AG08395 (cell line): Measurements from ENCODE around the gene PHF2.
A peak's percentile ranks its signal among the peaks of the same experiment; 100 is the strongest.

Experiments
- DNase-seq: peaks from one replicate; pipeline ENCODE4 v3.0.0; 2012; ENCODE audit warnings: mixed read lengths, low spot score

The PHF2 gene

DNA sequence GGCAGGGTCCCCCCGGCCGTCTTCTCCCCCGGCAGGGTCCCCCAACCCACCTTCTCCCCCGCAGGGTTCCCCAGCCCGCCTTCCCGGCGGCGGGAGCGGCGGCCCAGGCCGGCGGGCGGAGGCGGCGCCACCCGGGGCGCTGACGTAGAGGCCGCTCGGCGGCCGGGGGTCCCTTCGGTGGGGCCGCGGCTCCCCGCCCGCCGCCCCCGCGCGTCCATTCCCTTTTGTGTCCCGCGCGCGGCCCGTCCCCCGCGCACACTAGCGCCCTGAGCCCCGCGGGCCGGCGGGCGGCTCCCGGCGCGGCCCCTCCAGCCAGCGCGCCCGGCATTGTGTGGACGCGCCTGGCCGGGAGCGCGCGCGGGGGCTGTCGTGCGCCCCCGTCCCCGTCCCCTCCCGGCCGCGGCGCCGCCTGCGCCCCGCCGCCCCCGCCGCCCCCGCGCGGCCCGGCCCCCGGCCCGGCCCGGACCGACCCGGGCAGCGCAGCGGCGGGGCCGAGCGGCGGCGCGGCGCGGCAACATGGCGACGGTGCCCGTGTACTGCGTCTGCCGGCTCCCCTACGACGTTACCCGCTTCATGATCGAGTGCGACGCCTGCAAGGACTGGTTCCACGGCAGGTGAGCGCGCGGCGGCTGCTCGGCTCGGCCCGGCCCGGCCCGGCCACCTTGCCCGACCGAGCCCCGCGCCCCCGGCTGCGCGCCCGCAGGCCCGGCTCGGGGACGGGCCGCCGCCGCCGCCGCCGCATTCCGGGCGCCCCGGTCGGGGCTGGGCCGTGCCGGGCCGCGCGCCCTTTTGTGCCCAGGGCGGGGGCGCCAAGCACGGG lies at the start of gene PHF2:
PHF2 (plus strand) TSS at position 327 of the 820 bp plus-strand sequence; CDS start at position 517, 190 bp downstream.
- DNase-seq: peak; percentile 52

DNA sequence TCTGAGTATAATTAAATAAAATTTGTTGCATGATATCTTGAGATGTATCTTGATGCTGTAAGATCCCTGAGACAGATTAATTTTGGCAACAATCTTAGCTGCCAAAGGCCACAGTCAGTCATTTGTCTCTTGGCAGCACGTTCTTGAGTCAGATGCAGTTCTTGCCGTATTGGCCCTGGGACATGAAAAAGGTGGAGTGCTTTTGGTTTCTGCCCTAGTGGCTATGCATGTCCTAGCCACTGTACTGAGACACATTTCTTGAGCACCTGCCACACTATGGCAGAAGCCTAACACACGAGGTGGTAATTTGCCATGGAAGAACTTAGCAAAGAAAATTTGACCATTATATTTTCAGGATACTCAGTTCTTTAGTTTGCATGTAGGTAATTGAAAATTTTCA lies 45.0 kb upstream of the PHF2 start:
- DNase-seq: no peak

DNA sequence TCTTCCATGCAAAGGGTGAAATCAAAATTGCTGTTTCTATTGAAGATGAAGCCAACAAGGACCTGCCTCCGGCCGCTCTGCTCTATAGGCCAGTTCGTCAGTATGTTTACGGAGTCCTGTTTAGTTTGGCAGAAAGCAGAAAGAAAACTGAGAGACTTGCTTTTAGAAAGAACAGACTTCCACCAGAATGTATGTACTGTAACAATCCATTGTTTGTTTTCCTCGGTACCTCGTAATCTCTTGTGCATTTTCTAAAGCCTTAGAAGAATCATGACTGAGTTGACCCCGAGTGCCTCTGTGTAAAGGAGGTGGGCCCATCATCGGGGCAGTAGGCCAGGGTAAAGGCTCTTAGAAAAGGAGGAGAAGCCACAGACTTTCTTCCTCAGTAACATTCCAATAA lies 44.2 kb upstream of the PHF2 start:
- no peak for DNase-seq

DNA sequence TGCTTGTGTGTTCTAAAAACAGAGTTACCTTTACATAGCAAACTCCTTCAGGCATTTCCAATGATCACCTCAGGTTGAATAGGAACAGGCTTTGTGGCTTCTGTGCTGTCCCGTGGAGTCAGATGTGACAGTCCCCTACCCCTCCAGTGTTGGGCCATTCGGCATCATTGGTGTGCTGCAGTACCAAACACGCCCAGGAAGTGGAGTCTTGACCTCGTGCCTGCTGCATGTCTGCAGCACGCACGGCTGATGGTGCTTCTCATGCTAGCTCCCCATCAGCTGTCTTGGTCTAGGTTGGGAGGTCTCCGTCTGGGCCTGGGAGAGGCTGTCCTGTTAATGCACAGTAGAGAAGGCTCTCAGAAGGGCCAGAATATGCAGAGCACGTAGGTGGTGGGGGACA lies 42.5 kb upstream of the PHF2 start:
- no peak for DNase-seq

DNA sequence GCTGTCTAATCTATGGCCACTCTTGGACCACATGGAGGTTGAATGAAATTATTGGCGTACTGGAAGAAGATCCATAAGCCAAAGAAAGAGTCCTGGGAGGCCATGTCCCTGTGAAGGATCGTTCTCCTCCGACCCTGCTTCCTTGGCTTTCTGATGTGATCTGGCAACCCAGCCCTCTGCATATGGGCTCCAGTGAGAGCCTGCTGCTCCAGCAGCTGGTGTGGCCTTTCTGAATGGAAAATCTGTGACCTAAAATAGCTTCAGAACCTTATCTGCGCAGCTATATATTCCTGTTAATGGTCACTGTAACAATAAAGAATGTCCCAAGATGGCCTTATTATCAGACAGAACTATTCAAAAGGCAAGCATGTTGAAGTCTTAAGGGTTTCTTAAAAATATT lies 40.2 kb upstream of the PHF2 start:
- no peak for DNase-seq

DNA sequence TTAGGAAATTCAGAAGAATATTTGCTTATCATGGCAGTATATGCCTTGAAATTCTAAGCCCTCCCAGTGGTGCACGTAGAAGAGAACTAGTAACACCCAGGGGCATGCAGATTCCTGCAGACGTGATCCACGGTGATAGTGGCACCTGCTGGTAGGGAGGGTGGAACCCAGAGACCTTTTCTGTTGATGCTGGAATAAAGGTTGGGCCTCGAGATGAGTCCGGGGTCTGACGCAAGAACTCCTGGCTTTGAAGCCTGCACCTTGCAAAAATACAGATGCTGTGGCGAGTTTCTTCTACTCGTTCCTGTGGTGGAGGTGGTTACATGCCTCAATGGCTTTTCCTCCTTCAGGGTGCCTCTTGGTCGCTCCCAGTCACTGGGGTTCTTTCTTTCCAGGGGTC lies 39.5 kb upstream of the PHF2 start:
- DNase-seq: no peak

DNA sequence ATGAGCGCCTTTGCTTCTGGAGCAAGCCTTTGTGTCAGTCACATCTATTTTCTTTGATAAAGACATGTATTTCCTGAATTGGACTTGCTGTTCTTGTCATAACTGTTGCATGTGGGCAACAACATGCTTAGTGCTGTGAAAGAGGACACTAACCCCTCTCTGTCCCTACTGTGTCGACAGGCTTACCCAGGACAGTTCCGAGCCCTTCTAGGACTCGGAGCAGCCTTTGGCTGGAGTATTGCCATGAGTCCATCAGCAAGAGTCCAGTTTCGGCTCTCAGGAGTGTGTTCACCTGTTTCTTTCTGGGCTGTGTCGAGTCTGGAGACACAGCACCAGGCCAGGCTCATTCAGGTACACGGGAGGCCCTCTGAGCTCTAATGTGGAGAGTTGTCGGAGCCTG lies 36.1 kb upstream of the PHF2 start:
- DNase-seq: no peak

DNA sequence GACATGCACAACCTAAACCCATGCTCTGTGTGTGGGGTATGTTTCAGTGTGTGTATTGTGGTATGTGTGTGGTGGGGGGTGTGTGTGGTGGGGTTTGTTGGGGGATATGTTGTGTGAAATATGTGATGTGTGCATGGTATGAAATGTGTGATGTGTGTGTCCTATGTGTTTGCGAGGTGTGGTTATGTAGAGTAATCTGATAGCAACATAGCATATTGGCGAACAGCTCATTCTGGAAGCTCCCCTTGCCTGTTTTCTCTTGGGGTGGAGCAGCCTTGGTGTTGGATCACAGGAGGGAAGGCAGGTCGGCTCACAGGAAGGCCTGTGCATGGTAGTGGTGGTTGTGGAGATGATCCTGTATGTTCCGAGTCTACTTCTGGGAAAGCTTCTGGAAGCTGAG lies 35.4 kb upstream of the PHF2 start:
- no peak for DNase-seq

DNA sequence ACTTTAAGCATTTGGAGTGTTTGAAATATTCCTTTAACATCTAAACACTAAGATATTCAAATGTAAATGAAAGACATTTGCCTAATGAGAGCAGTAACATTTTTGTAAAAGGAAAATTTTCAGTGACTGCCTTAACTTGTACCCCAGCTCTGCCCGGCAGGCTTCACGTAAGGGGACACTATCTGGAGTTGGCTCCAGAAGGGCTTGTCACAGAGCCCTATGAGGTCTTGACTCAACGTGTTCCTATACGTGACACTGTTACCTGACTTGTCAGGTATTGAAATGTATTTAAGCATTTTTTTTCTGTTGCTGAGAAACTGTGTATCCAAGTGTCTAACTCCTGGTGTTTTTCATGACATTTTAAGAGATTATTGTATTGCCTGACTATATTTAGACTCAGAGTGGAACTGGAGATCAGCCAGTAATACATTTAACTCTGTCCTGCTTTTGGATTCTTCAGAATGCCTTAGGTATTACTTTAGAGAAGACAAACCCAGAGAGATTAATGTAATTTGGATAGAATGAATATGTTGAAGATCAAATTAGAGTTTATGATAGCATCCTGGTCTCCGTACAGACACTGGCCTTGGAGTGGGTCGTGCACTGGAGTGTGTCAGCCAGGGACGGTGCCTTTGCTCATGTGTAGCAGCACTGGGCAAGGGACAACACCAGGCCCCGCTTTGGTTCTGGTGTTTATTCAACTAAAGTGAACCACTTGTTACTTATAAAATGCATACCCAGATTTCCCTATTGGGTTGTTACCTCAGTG lies 34.6 kb upstream of the PHF2 start:
- no peak for DNase-seq

DNA sequence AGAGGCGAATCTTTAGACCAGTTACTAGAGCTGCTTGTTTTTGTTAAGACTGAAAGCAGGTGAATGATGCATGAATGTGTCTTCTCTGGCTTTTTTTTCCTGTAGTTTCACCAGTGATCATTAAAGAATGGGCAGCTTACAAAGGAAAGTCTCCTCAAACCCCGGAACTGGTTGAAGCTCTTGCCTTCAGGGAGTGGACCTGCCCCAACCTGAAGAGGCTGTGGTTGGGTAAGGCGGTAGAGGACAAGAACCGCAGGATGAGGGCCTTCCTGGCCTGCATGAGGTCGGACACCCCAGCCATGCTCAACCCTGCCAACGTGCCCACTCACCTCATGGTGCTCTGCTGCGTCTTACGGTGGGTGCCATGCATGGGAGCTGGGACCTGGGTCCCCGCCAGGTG lies 33.3 kb upstream of the PHF2 start:
- no peak for DNase-seq

DNA sequence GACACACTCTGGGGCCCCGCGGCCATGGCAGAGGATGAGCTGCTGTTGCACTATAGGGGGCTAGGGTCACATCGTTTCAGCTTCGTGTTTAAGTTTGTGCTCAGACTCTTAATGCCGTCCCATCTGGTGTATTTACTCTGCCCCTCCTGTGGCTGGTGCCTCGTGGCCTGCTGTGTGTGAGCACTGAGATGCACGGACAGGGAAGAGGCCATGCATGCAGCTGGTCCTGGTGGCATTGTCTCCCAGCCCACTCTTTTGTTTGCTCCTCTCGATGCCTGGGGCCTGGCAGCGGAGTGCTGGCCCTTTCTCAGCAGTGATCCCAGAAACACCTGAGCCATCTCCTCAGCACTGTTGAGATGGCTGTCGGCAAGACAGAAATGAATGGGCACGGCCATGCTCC lies 30.0 kb upstream of the PHF2 start:
- DNase-seq: no peak

DNA sequence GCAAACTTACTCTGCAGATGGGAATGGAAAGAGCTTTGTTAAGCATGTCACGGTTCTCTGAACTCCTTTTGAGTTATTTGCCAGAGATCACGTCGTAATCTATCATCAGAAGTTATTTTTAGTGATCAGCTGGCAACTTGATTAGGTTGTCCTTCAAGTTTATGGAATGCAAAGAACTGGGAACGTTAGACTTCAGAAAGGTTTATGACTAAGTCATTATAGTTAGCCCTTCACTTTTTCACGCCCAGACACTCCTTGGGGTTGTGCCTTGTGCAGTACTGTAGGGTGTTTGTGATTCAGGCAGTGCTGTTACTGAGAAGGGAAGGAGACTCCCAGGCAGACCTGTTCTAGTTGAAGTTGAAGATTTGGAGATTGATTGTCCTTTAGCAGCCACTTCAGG lies 26.8 kb upstream of the PHF2 start:
- no peak for DNase-seq

DNA sequence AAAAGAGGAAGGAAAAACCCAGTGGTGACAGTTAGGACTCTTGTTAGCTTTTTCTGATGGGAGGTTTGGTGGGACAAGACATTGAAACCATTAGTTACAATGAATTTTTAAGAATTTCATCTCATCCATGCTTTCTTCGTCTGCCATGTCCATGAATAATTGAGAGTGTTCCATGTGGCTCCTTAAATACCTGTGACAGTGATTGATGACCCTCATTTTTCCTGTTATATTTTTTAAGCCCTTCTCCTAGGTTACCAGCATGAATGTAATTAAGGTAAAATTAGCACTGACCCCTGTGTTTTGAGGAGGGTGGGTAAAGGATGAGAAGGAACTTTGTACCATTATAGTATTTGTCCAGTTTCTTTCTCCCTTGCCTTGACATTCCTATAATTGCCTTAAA lies 23.5 kb upstream of the PHF2 start:
- DNase-seq: no peak

DNA sequence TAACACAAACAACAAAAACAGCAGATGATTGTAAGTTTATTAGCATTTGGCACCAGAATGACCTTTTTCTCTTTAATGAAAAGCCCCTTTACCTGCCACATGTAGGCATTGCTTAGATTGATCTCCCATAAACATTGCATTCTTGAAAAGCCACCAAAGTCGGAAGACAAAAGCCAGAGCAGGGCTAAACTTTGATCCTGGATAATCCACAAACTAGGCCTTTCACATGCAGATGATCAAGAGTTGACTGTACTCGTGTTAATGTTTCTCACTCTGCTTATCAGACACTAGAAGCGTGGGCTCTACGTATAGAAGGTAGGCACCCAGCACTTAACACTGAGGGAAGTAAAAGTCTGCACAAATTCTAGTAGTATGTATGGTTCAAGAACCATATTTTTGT lies 21.0 kb upstream of the PHF2 start:
- DNase-seq: no peak

DNA sequence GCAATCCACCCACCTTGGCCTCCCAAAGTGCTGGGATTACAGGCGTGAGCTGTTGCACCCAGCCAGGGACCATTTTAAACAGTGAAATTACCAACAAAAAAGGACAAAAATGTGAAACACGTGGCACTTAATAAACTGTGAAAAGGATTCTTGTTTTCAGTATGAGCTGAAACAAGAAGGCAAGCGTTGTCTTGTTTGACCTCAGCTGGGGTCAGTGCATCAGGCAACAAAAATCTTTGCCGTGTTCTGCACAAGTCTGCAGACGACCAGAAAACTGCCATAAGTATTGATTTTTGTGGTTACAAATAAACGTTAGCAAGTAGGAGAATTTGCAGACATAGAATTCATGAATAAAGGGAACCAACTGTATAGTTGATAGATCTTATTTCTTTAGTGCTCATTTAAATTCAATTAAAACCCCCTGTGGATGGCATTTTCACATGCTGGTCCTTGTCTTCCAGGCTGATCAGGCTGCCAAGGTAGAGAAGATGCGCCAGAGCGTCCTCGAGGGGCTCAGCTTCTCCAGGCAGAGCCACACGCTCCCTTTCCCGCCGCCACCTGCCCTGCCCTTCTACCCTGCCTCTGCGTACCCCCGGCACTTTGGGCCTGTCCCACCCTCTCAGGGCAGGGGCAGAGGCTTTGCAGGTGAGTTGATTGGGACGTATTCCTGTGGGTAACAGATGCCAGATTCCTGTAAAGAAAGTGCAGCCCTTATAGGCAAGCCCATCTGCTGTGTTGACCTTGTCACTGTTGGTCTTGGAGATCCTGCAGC lies 18.8 kb upstream of the PHF2 start:
- DNase-seq: no peak

DNA sequence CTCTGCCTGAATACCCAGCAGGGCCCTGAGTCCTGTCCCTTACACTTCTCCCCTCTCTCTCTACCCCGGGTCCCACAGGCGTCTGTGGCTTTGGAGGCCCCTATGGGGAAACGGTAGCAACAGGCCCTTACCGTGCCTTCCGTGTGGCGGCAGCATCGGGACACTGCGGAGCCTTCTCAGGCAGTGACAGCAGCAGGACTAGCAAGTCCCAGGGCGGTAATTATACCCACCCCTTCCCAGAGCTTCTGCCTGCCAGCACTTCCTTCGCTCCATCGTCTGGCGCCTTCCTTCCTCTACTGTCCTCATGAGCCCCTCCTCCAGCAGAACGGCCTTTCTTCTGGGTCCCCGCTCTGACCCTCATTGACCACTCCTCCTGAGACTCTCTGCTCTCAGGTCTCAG lies 17.9 kb upstream of the PHF2 start:
- DNase-seq: no peak

DNA sequence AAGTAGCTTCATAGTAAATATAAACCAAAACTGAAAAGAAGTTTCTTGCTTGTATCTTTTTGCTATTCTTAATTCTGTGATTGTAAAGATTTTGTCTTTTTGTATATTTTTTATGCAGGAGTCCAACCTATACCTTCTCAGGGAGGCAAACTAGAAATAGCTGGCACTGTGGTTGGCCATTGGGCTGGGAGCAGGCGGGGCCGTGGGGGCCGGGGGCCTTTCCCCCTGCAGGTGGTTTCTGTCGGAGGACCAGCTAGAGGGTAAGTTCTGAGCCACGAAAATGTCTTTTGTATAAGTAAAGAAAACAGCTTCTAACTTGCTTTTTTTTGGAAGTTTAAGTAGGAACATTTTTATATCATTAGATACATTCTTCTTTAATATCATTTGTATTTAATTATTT lies 15.4 kb upstream of the PHF2 start:
- no peak for DNase-seq

DNA sequence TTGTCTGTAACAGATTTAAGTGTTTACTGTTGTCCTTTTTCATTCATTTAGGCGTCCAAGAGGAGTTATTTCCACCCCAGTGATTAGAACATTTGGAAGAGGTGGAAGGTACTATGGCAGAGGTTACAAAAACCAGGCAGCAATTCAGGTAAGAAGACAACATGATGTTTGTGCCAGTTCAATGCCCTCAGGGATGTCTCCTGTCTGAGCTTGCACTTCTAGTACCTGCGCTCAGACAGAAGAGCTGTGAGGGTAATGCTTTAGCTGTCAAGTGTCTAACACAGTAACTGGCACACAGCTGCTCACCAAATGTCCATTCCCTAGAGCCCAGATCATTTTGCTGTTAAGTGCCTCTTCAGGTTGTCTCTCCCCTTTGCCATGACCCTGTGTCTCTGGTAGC lies 14.2 kb upstream of the PHF2 start:
- DNase-seq: no peak

DNA sequence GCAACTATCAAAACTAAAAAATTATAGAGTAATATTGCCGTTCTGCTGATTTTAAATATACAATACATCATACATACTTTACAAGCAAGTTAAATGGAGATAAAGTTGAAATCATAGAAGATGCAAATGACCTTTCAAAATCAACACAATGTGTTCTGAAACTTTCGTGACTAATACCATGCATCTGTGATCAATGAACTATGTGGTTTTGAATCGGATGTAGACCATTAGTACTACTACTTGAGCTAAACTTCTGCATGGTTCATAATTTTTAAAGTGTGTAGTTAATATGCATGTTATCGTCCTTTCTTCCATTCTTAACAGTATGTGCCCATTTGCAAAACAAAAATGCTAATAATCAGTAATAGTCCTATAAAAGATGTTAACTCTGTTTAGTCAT lies 11.3 kb upstream of the PHF2 start:
- no peak for DNase-seq

DNA sequence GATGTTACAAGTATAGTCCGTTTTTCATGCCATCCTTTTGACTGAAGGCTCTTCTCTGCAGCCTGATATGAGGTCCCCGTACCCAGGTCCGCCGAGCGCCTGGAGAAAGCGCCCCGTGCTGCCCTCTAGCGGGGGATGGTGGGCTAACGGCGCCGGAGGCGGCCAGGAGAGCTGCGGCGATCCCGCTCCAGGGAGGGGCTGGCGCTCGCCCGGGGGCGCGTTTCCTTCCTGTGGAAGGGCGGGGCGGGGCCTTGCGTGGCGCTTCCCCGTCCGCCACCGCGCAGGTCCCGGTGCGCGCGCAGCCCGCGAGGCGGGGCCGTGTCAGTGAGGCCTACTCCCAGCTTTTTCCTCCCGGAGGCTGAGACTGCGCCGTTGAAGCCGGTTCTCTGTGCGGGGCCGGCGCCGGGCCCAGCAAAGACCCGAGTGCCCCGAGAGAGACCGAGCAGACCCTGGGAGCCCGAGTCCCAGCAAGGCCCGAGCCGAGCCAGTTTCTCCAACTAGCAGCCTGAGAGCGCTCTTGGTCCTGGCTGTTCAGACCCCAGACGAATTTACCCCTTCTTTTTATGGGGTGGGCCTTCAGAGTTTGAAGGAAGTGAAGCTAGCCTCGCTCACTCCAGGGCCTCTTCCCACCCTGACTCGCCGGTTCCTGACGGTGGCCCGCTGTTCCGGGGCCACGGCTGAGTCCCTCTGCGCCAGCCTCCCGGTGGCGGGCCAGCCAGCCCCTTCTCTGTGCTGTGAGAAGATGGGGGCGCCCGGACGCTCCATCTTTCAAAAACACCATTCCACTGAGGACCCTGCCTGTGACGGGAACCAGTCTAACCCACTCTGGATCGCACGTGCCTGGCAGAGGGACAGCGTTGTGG lies 9.7 kb upstream of the PHF2 start:
- peak; percentile 99 for DNase-seq

DNA sequence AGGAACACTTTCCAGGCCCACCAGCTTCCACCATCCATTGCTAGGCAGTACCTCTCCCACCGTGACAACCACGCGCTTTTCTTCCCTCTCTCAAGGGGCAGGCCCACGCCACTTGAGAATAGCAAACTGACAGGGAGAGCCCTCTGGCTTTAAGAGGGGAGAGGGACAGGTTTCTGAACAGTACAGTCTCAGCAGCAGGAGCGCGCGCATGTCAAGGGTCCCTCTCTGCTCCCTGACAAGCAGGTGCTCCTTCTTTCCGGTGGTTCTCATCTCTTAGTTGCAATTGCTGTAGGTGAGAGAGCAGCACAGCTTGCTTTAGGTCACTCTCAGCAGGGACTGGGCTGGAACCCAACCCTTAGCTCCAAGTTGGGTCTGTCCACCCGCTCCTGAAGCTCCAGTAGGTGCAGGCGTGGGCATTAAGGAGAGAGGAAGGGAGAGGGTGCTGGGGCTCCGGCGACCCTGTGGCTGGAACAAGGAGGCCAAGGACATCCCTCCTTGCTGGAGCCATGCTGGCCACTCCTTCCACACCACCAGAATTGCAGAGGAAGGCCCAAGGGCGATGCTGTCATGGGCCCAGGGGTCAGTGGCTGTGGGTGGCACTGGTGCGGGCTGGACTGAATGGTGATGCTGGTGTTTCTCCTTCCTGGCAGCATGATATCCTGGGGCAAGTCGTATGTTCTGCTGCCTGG lies 9.0 kb upstream of the PHF2 start:
- no peak for DNase-seq
